MM.1S (cell line): ENCODE data around the gene CAB39.

Experiments
- DNase-seq: peaks from one replicate; pipeline ENCODE4 v3.0.0-alpha.2; 2015
- H2AFZ ChIP-seq: fragments of 300-600 bp; sonication (generic); 2 replicates; pipeline ENCODE4 v1.6.0; 2016; ENCODE audit warnings: antibody characterized with exemption, low read length
- H3F3A ChIP-seq: fragments of 300-600 bp; sonication (generic); 2 replicates; pipeline ENCODE4 v1.6.1; 2016; ENCODE audit warnings: mild to moderate bottlenecking, antibody characterized with exemption, low read length, moderate library complexity, mixed read lengths; ENCODE audit not compliant: insufficient read depth
- H3K27ac ChIP-seq: fragments of 300-600 bp; sonication (generic); 2 replicates; pipeline ENCODE4 v1.5.1; 2016; ENCODE audit warnings: mild to moderate bottlenecking, low read length
- H3K27me3 ChIP-seq: fragments of 300-600 bp; sonication (generic); replicated peaks from 2 replicates; pipeline ENCODE4 v1.6.0; 2016; ENCODE audit warnings: low read length; ENCODE audit not compliant: insufficient read depth
- H3K36me3 ChIP-seq: fragments of 300-600 bp; sonication (generic); replicated peaks from 2 replicates; pipeline ENCODE4 v1.6.1; 2016; ENCODE audit warnings: mild to moderate bottlenecking, low read length, mixed read lengths; ENCODE audit not compliant: insufficient read depth
- H3K4me1 ChIP-seq: fragments of 300-600 bp; sonication (generic); 2 replicates; pipeline ENCODE4 v1.6.1; 2016; ENCODE audit warnings: low read length, mixed read lengths
- H3K4me2 ChIP-seq: fragments of 300-600 bp; sonication (generic); 2 replicates; pipeline ENCODE4 v1.6.0; 2016; ENCODE audit warnings: low read depth, low read length
- H3K4me3 ChIP-seq: fragments of 300-600 bp; sonication (generic); 2 replicates; pipeline ENCODE4 v1.5.1; 2016; ENCODE audit warnings: low read length, mixed read lengths
- H3K79me2 ChIP-seq: fragments of 300-600 bp; sonication (generic); 2 replicates; pipeline ENCODE4 v1.6.1; 2016; ENCODE audit warnings: mixed run types, low read length, mixed read lengths
- H3K9ac ChIP-seq: fragments of 300-600 bp; sonication (generic); 2 replicates; pipeline ENCODE4 v1.6.1; 2016; ENCODE audit warnings: low read length, mixed read lengths
- H3K9me2 ChIP-seq: fragments of 300-600 bp; sonication (generic); replicated peaks from 2 replicates; pipeline ENCODE4 v1.6.1; 2016; ENCODE audit warnings: mild to moderate bottlenecking, low read length, mixed read lengths; ENCODE audit not compliant: insufficient read depth
- H3K9me3 ChIP-seq: fragments of 300-600 bp; sonication (generic); replicated peaks from 2 replicates; pipeline ENCODE4 v1.6.1; 2016; ENCODE audit warnings: mild to moderate bottlenecking, low read length, mixed read lengths; ENCODE audit not compliant: insufficient read depth
- H4K20me1 ChIP-seq: fragments of 300-600 bp; sonication (generic); 2 replicates; pipeline ENCODE4 v1.6.1; 2016; ENCODE audit warnings: mild to moderate bottlenecking, low read length, moderate library complexity, mixed read lengths; ENCODE audit not compliant: insufficient read depth
- EZH2 ChIP-seq: fragments of 300-600 bp; sonication (generic); optimal IDR thresholded peaks from 2 replicates; pipeline ENCODE3; 2017; ENCODE audit warnings: low read depth, mild to moderate bottlenecking, antibody characterized with exemption, low read length, mixed read lengths
- EZH2phosphoT487 ChIP-seq: fragments of 300-600 bp; sonication (generic); IDR thresholded peaks from 2 replicates; pipeline ENCODE4 v1.6.1; 2018; ENCODE audit warnings: antibody characterized with exemption, low read length
- TF ChIP-seq, protein P1 (sequence below): fragments of 300-600 bp; sonication (generic); IDR thresholded peaks from 2 replicates; pipeline ENCODE4 v1.5.1; 2016; ENCODE audit warnings: antibody characterized with exemption, low read length, mixed read lengths

The CAB39 gene

DNA sequence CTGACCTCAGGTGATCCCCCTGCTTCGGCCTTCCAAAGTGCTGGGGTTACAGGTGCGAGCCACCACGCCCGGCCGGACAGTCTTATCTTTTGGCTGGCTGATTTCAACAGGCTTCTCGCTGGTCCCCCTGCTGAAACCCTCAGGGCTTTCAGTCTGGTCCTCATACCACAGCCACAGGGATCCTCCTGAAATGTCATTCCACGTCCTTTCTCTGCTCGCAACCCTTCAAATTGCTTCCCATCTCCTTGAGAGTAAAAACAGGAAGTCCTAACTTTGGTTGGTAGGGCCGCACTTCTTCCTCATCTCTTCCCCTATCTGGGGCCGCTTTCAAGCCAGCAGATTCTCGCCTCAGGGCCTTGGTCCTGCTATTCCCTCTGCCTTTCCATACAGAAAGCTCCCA, 1.4 kb upstream of the CAB39 start:
- no peaks in the 10 kb centered on the region for H3K27me3 ChIP-seq
- peaks cover 14% of the 10 kb centered on the region for H4K20me1 ChIP-seq
- no peaks in the 10 kb centered on the region for H3K9me3 ChIP-seq
- peaks cover 11% of the 10 kb centered on the region for H3K4me1 ChIP-seq
- DNase-seq = no peak
- H3K36me3 ChIP-seq = no peaks in the 10 kb centered on the region
- no peak overlapping the region for H2AFZ ChIP-seq
- no peak overlapping the region for H3K4me2 ChIP-seq
- no peak overlapping the region for H3K9ac ChIP-seq
- no peak for TF ChIP-seq EZH2phosphoT487
- TF ChIP-seq, protein P1, sequence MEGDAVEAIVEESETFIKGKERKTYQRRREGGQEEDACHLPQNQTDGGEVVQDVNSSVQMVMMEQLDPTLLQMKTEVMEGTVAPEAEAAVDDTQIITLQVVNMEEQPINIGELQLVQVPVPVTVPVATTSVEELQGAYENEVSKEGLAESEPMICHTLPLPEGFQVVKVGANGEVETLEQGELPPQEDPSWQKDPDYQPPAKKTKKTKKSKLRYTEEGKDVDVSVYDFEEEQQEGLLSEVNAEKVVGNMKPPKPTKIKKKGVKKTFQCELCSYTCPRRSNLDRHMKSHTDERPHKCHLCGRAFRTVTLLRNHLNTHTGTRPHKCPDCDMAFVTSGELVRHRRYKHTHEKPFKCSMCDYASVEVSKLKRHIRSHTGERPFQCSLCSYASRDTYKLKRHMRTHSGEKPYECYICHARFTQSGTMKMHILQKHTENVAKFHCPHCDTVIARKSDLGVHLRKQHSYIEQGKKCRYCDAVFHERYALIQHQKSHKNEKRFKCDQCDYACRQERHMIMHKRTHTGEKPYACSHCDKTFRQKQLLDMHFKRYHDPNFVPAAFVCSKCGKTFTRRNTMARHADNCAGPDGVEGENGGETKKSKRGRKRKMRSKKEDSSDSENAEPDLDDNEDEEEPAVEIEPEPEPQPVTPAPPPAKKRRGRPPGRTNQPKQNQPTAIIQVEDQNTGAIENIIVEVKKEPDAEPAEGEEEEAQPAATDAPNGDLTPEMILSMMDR = no peak
- TF ChIP-seq EZH2 = no peak
- no peak overlapping the region for H3K4me3 ChIP-seq
- peaks cover 9% of the 10 kb centered on the region for H3F3A ChIP-seq
- no peak overlapping the region for H3K27ac ChIP-seq
- peaks cover 33% of the 10 kb centered on the region for H3K79me2 ChIP-seq
- no peaks in the 10 kb centered on the region for H3K9me2 ChIP-seq

DNA sequence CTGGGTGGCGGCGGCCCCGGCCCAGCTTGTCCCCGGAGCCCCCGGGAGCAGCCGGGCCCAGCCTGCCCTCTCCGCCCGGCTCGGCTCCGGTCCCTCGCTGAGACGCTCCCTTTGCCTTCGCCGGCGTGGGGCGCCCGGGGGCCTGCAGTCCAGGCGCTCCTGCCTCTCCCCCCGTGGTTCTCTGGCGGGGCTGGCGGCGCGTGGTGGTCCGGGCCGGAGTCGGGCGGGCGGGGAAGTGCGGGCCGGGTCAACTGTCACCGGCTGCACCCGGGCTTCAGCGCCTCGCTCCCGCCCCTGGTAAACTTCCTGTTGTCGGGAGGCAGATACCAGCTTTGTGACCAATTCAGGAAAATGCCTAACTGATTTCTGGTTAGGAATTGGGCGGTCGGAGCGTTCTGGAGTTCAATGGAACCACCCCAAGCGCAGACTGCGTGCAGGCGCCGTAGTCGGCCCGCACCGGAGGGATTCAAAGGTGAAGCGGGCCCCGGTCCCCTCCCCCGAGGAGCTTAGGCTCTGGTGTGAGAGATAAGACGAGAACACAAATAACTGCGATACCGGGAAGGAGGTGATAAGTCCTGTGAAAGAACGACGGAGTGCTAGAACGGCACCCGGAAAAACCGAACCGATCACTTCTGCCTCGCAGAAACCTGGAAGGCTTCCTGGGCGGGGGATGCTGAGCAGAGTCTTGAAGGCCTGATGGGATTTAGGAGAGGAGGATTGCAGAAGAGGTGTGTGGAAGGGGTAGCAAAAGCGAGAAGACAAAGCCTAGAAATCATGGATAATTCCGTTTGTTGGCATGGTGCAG, 891 bp downstream of the CAB39 start:
- TF ChIP-seq EZH2phosphoT487 (no peak), EZH2 (no peak)
- TF ChIP-seq, protein P1 = no peak
- Histone ChIP-seq H3K4me2 (peak overlapping the region; percentile 82), H3K9me3 (no peaks in the 10 kb centered on the region), H3K9me2 (no peaks in the 10 kb centered on the region), H3K27me3 (no peaks in the 10 kb centered on the region), H3K4me1 (peaks cover 11% of the 10 kb centered on the region), H3K9ac (peak overlapping the region; percentile 79), H3K79me2 (peaks cover 56% of the 10 kb centered on the region), H3K27ac (peak overlapping the region; percentile 52; the same call in 1 of the 2 replicates), H2AFZ (peak overlapping the region; percentile 42; the same call in 1 of the 2 replicates), H3K4me3 (peak overlapping the region; percentile 94), H3K36me3 (no peaks in the 10 kb centered on the region), H4K20me1 (peaks cover 25% of the 10 kb centered on the region), H3F3A (peaks cover 9% of the 10 kb centered on the region)
- DNase-seq = peak; percentile 46

DNA sequence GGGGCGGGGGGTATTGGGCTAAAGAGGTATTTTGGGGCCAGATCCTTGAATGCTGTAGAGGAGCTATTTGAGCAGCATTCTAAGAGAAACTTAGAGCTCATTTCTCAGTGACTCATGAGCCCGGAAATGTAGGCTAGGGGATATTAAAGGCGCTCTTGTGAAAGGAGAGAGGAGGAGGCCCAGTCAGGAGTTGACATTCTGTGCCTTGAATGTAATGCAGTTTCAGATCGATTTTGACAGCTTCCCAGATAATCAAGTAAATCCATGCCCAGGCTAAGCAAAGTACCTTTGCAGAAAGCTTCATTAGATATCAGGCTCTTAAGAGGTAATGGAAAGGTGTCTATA, 1.5 kb downstream of the CAB39 start:
- no peak overlapping the region for H2AFZ ChIP-seq
- peaks cover 62% of the 10 kb centered on the region for H3K79me2 ChIP-seq
- DNase-seq = peak; percentile 27
- H3K27me3 ChIP-seq = no peaks in the 10 kb centered on the region
- peaks cover 26% of the 10 kb centered on the region for H4K20me1 ChIP-seq
- no peaks in the 10 kb centered on the region for H3K9me2 ChIP-seq
- peaks cover 11% of the 10 kb centered on the region for H3K4me1 ChIP-seq
- H3K9ac ChIP-seq = peak overlapping the region; percentile 79
- TF ChIP-seq, protein P1 = no peak
- TF ChIP-seq EZH2phosphoT487 (no peak), EZH2 (no peak)
- peak overlapping the region; percentile 82 for H3K4me2 ChIP-seq
- no peaks in the 10 kb centered on the region for H3K9me3 ChIP-seq
- H3F3A ChIP-seq = peaks cover 9% of the 10 kb centered on the region
- peak overlapping the region; percentile 52; the same call in 1 of the 2 replicates for H3K27ac ChIP-seq
- H3K36me3 ChIP-seq = no peaks in the 10 kb centered on the region
- peak overlapping the region; percentile 94 for H3K4me3 ChIP-seq
